Nephron progenitor cell (in vitro differentiated cells): Measurements from ENCODE around the gene ITIH1.

Experiments
- DNase-seq: peaks from one replicate; pipeline ENCODE4 v3.0.0; 2021
- H3K27ac Mint-ChIP-seq: 2 replicates; pipeline ENCODE4 v1.8.0; 2021; ENCODE audit warnings: mild to moderate bottlenecking, moderate library complexity, mixed read lengths
- H3K27me3 Mint-ChIP-seq: 2 replicates; pipeline ENCODE4 v1.8.0; 2021; ENCODE audit warnings: mild to moderate bottlenecking, low read depth, mixed read lengths; ENCODE audit not compliant: poor library complexity
- H3K36me3 Mint-ChIP-seq: 2 replicates; pipeline ENCODE4 v1.8.0; 2021; ENCODE audit warnings: low read depth, mixed read lengths
- H3K4me1 Mint-ChIP-seq: 2 replicates; pipeline ENCODE4 v1.8.0; 2021; ENCODE audit warnings: mixed read lengths
- H3K4me3 Mint-ChIP-seq: 2 replicates; pipeline ENCODE4 v1.8.0; 2021; ENCODE audit warnings: mild to moderate bottlenecking, moderate library complexity, mixed read lengths
- H3K9me3 Mint-ChIP-seq: 2 replicates; pipeline ENCODE4 v1.8.0; 2021; ENCODE audit warnings: mild to moderate bottlenecking, moderate library complexity, mixed read lengths
- TF ChIP-seq, protein P1 (sequence below): fragments of 200-600 bp; sonication (generic); IDR thresholded peaks from 2 replicates; pipeline ENCODE4 v1.5.0; 2021; ENCODE audit warnings: antibody characterized with exemption

The ITIH1 gene

DNA sequence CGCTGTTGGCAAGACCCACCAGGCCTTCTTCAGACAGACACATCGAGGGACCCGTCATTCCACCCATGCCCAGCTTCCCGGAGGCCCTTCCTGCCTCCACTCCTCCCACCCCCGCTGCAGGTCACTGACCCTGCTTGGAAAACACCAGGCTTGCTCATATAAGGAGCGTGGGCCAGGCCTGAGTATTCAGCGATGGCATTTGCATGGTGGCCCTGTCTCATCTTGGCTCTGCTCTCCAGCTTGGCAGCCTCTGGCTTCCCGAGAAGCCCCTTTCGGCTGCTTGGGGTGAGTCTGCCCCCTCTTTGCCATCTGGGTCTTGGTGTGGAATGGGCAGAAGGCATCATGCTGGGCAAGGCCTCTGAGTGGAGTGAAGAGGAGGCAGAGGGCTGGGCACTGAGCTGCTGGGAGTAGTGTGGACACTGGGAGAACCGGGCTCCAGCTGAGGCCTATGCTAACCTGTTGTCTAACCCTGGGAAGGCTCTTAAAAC, 17.3 kb downstream of the ITIH1 start, which contains the start of gene ITIH3:
TSS of gene ITIH3 (plus strand) at position 185 of the 488 bp plus-strand sequence. CDS start at position 193, 8 bp downstream.
- H3K4me3 Mint-ChIP-seq, result no peak within 1 kb of the TSS
- no peaks in the 10 kb centered on the region for H3K36me3 Mint-ChIP-seq
- H3K27ac Mint-ChIP-seq, result peak within 1 kb of the TSS; percentile 92
- H3K27me3 Mint-ChIP-seq, result peaks cover 13% of the 10 kb centered on the region
- peak; percentile 15 for DNase-seq
- no peaks in the 10 kb centered on the region for H3K9me3 Mint-ChIP-seq
- H3K4me1 Mint-ChIP-seq, result peaks cover 43% of the 10 kb centered on the region
- TF ChIP-seq, protein P1, sequence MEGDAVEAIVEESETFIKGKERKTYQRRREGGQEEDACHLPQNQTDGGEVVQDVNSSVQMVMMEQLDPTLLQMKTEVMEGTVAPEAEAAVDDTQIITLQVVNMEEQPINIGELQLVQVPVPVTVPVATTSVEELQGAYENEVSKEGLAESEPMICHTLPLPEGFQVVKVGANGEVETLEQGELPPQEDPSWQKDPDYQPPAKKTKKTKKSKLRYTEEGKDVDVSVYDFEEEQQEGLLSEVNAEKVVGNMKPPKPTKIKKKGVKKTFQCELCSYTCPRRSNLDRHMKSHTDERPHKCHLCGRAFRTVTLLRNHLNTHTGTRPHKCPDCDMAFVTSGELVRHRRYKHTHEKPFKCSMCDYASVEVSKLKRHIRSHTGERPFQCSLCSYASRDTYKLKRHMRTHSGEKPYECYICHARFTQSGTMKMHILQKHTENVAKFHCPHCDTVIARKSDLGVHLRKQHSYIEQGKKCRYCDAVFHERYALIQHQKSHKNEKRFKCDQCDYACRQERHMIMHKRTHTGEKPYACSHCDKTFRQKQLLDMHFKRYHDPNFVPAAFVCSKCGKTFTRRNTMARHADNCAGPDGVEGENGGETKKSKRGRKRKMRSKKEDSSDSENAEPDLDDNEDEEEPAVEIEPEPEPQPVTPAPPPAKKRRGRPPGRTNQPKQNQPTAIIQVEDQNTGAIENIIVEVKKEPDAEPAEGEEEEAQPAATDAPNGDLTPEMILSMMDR, result no peak

DNA sequence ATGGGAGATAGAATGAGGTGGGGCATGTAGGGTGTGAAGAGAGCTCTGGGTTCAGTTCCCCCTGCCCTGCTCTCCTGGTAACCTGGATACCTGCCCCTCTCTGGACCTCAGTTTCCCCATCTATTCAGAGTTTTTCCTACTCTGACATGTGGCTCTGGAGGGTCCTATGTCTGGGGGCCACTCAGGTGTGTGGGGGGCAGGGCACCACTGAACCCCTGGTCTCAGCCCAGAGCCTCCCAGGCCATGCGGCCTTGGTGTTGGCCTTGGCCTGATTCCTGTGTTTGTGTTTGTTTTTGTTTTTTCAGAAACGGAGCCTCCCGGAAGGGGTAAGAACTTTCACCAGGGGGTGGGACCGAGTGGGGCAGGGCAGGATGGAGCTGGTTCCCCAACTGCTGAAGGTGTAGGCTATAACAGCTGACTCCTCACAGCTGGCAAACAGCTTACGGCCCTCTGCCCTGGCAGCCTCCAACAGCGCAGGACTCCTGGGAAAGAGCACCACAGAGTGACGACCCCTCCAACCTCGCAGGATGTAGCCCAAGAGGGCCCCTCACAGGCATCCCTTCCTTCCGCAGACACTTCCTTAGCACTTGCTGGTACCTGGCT, 18.0 kb downstream of the ITIH1 start:
- H3K27ac Mint-ChIP-seq, result no peak overlapping the region
- TF ChIP-seq, protein P1, result no peak
- no peaks in the 10 kb centered on the region for H3K9me3 Mint-ChIP-seq
- H3K27me3 Mint-ChIP-seq, result peaks cover 7% of the 10 kb centered on the region
- no peak for DNase-seq
- peaks cover 43% of the 10 kb centered on the region for H3K4me1 Mint-ChIP-seq
- no peaks in the 10 kb centered on the region for H3K36me3 Mint-ChIP-seq
- no peak overlapping the region for H3K4me3 Mint-ChIP-seq

DNA sequence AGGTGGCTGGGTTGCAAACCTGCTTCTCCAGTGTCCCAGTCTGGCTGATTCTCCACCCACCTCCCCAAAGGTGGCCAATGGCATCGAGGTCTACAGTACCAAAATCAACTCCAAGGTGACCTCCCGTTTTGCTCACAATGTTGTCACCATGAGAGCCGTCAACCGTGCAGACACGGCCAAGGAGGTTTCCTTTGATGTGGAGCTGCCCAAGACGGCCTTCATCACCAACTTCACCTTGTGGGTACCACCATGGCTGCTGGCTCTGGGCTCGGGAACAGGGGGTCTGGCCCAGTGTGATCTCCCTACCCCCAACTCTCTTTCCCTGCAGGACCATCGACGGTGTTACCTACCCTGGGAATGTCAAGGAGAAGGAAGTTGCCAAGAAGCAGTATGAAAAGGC, 19.0 kb downstream of the ITIH1 start:
- DNase-seq, result no peak
- no peaks in the 10 kb centered on the region for H3K36me3 Mint-ChIP-seq
- H3K4me1 Mint-ChIP-seq, result peaks cover 43% of the 10 kb centered on the region
- no peak overlapping the region for H3K27ac Mint-ChIP-seq
- H3K4me3 Mint-ChIP-seq, result no peak overlapping the region
- TF ChIP-seq, protein P1, result no peak
- H3K27me3 Mint-ChIP-seq, result peaks cover 6% of the 10 kb centered on the region
- no peaks in the 10 kb centered on the region for H3K9me3 Mint-ChIP-seq

DNA sequence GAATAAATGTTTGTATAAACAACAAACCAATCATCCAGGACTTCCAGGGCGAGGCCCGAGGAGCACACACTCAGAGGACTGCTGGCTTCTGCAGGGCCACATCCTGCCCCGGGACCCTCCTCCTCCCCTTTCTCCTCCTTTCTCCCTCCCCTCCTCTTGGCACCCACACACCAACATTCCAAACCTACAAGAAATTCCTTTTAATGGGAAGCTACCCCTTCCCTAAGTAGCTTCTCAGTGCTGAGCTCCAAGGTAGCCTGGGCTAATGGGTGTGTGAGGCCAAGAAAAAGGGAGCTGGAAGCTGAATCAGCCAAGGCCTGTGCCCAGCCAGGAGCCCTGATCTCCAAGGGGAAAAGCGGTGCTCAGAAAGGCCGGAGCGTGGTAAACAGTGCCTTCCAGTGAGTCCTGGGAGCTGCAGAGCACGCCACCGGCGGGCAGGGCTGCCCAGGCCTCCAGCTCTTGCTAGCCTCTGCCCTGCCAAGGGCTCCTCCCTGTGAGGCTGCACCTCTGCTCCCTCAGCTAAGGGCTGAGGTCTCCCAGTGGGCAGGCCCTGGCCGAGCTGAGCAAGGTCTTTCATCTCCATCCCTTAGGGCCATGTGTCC, 21.1 kb downstream of the ITIH1 start:
- Mint-ChIP-seq H3K36me3 (no peaks in the 10 kb centered on the region), H3K27me3 (peaks cover 6% of the 10 kb centered on the region)

DNA sequence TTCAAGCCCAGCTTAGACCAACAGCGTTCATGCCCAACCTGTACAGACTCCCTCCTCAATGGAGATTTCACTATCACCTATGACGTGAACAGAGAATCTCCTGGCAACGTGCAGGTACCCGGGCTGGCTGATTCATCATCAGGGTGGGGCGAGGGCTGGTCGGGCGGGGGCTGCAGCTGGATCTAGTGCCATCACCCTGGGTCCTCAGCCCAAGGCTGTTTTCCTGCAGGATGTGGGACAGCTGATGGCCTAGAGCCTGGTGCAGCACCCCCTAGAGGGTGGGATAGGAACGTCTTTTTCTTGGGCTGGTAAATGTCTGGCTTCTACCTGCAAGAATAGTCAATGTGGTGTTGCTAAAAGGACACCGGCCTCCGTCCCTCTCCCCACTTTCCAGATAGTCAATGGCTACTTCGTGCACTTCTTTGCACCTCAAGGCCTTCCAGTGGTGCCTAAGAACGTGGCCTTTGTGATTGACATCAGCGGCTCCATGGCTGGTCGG, 21.6 kb downstream of the ITIH1 start:
- H3K27ac Mint-ChIP-seq, result peak overlapping the region; percentile 50
- TF ChIP-seq, protein P1, result peak; percentile 32
- peak; percentile 21 for DNase-seq

More for the DNA sequence above, 21.1 kb downstream of the ITIH1 start:
- no peak for DNase-seq
- Mint-ChIP-seq H3K9me3 (no peaks in the 10 kb centered on the region), H3K4me1 (peaks cover 27% of the 10 kb centered on the region), H3K27ac (no peak overlapping the region), H3K4me3 (no peak overlapping the region)
- TF ChIP-seq, protein P1, result no peak

More for the DNA sequence above, 21.6 kb downstream of the ITIH1 start:
- Mint-ChIP-seq H3K9me3 (no peaks in the 10 kb centered on the region), H3K27me3 (peaks cover 3% of the 10 kb centered on the region), H3K4me1 (peaks cover 21% of the 10 kb centered on the region), H3K36me3 (no peaks in the 10 kb centered on the region), H3K4me3 (no peak overlapping the region)
